SK-N-SH (cell line): ENCODE results near the gene FAM83F. TPM values are rescaled to one million over a fixed set of nuclear protein-coding genes. Genes with fewer than 3 reads are reported as not detected.

Experiments
- CTCF ChIA-PET: fragments of 300-600, 350-600 bp; formaldehyde crosslinking; extraction: SDS; loops from one replicate; lab custom pipeline; 2021; lab: Yijun Ruan, JAX
- POLR2A ChIA-PET: fragments of 350-600 bp; sonication (Branson Sonifier 250); formaldehyde crosslinking; extraction: SDS; loops from one replicate; lab custom pipeline; 2020; ENCODE audit warnings: antibody characterized with exemption, inconsistent platforms; lab: Yijun Ruan, JAX
- DNase-seq: peaks from one replicate; pipeline ENCODE4 v3.0.0; 2012
- H2AFZ ChIP-seq: fragments of 200-600 bp; sonication (generic); 2 replicates; pipeline ENCODE4 v1.8.1; 2016; ENCODE audit warnings: antibody characterized with exemption, mild to moderate bottlenecking, low read depth
- H3F3A ChIP-seq: fragments of 200-600 bp; sonication (generic); replicated peaks from 2 replicates; pipeline ENCODE3; 2016; ENCODE audit warnings: antibody characterized with exemption, mild to moderate bottlenecking; ENCODE audit not compliant: insufficient read depth
- H3K27ac ChIP-seq, 2 experiments: fragments of 200-500 bp in 1 of 2; fragments of 200-600 bp in 1 of 2; sonication (Bioruptor generic) in 1 of 2; sonication (generic), shearing (Covaris generic) in 1 of 2; 2 replicates each; pipeline versions ENCODE4 v1.5.1 to v1.6.1; 2014 to 2016; ENCODE audit warnings: low read depth in 2 of 2, inconsistent platforms in 1 of 2, low read length in 1 of 2, mild to moderate bottlenecking in 1 of 2, mixed read lengths in 1 of 2
- H3K27me3 ChIP-seq: fragments of 200-600 bp; sonication (generic), shearing (Covaris generic); 2 replicates; pipeline ENCODE4 v1.6.1; 2016; ENCODE audit warnings: mixed run types; ENCODE audit not compliant: insufficient read depth
- H3K36me3 ChIP-seq, 2 experiments: fragments of 200-500 bp in 1 of 2; fragments of 200-600 bp in 1 of 2; sonication (Bioruptor generic) in 1 of 2; sonication (generic) in 1 of 2; replicated peaks in 1 of 2; 2 replicates each; pipeline versions ENCODE3 to v1.5.1; 2014 to 2016; ENCODE audit warnings: low read length in 1 of 2, mild to moderate bottlenecking in 1 of 2; ENCODE audit not compliant: insufficient read depth in 2 of 2, control insufficient read depth in 1 of 2
- H3K4me1 ChIP-seq, 2 experiments: fragments of 200-500 bp in 1 of 2; fragments of 200-600 bp in 1 of 2; sonication (Bioruptor generic) in 1 of 2; sonication (generic), shearing (Covaris generic) in 1 of 2; 2 replicates each; pipeline versions ENCODE4 v1.5.1 to v1.6.1; 2014 to 2016; ENCODE audit warnings: low read depth in 1 of 2, low read length in 1 of 2, mixed run types in 1 of 2; ENCODE audit not compliant: insufficient read depth in 2 of 2, control insufficient read depth in 1 of 2
- H3K4me2 ChIP-seq: fragments of 200-600 bp; sonication (generic), shearing (Covaris generic); 2 replicates; pipeline ENCODE4 v1.6.1; 2017; ENCODE audit warnings: mixed run types
- H3K4me3 ChIP-seq, 2 experiments: fragments of 200-500 bp in 1 of 2; fragments of 200-600 bp in 1 of 2; sonication (Bioruptor generic) in 1 of 2; sonication (generic), shearing (Covaris generic) in 1 of 2; 2 replicates each; pipeline versions ENCODE4 v1.5.1 to v1.8.1; 2014 to 2016; ENCODE audit warnings: low read depth in 2 of 2, inconsistent platforms in 1 of 2, low read length in 1 of 2, mild to moderate bottlenecking in 1 of 2, mixed read lengths in 1 of 2, moderate library complexity in 1 of 2
- H3K79me2 ChIP-seq: fragments of 200-600 bp; sonication (generic); 2 replicates; pipeline ENCODE4 v1.8.1; 2017; ENCODE audit warnings: mild to moderate bottlenecking; ENCODE audit not compliant: insufficient read depth
- H3K9ac ChIP-seq: fragments of 200-600 bp; sonication (generic); 2 replicates; pipeline ENCODE4 v1.6.1; 2017; ENCODE audit warnings: mixed run types
- H3K9me2 ChIP-seq: fragments of 200-600 bp; sonication (generic); 2 replicates; pipeline ENCODE4 v1.6.1; 2017; ENCODE audit warnings: mixed run types
- H3K9me3 ChIP-seq: fragments of 200-600 bp; sonication (generic); 2 replicates; pipeline ENCODE4 v1.6.1; 2017; ENCODE audit warnings: mixed run types, mild to moderate bottlenecking, moderate library complexity
- H4K20me1 ChIP-seq: fragments of 200-600 bp; sonication (generic); 2 replicates; pipeline ENCODE4 v1.6.1; 2017; ENCODE audit warnings: mild to moderate bottlenecking, mixed run types; ENCODE audit not compliant: insufficient read depth
- ELF1 ChIP-seq: IDR thresholded peaks from 2 replicates; pipeline ENCODE4 v1.4.0; 2012
- EZH2phosphoT487 ChIP-seq: fragments of 200-600 bp; sonication (generic); IDR thresholded peaks from 2 replicates; pipeline ENCODE4 v1.6.1; 2017; ENCODE audit warnings: low read depth, mixed run types, mild to moderate bottlenecking, antibody characterized with exemption, moderate library complexity, borderline replicate concordance
- FOSL2 ChIP-seq: IDR thresholded peaks from 2 replicates; pipeline ENCODE4 v1.4.0; 2012; ENCODE audit warnings: low read depth, mild to moderate bottlenecking, moderate library complexity, borderline replicate concordance
- FOXJ3 ChIP-seq: sonication (generic); formaldehyde crosslinking; IDR thresholded peaks from 2 replicates; pipeline ENCODE4 v1.5.1; 2020; ENCODE audit warnings: mild to moderate bottlenecking, missing genetic modification reagents
- FOXM1 ChIP-seq: IDR thresholded peaks from 2 replicates; pipeline ENCODE4 v1.4.0; 2012; ENCODE audit warnings: low read depth, mild to moderate bottlenecking
- GABPA ChIP-seq: IDR thresholded peaks from 2 replicates; pipeline ENCODE4 v1.4.0; 2012; ENCODE audit warnings: low read depth, mild to moderate bottlenecking
- GATA2 ChIP-seq: sonication (generic); formaldehyde crosslinking; IDR thresholded peaks from 2 replicates; pipeline ENCODE4 v1.5.0; 2020; ENCODE audit warnings: mild to moderate bottlenecking, missing genetic modification reagents
- JUND ChIP-seq: IDR thresholded peaks from 2 replicates; pipeline ENCODE4 v1.4.0; 2012
- MEF2A ChIP-seq: IDR thresholded peaks from 2 replicates; pipeline ENCODE4 v1.4.0; 2012; ENCODE audit warnings: low read depth, borderline replicate concordance
- PBX3 ChIP-seq: IDR thresholded peaks from 2 replicates; pipeline ENCODE4; 2012
- RAD21 ChIP-seq: IDR thresholded peaks from 2 replicates; pipeline ENCODE4 v1.6.1; 2012; ENCODE audit warnings: mild to moderate bottlenecking, low read length
- RCOR1 ChIP-seq: fragments of 150-350 bp; IDR thresholded peaks from 2 replicates; pipeline ENCODE4 v1.6.1; 2017; ENCODE audit warnings: antibody characterized with exemption, low read length
- REST ChIP-seq: IDR thresholded peaks from 2 replicates; pipeline ENCODE4 v1.6.1; 2012; ENCODE audit warnings: mild to moderate bottlenecking, low read depth, low read length, moderate library complexity
- RFX5 ChIP-seq: IDR thresholded peaks from 2 replicates; pipeline ENCODE4 v1.6.1; 2012; ENCODE audit warnings: mild to moderate bottlenecking, improper control_type of control experiment, low read length
- RXRA ChIP-seq: IDR thresholded peaks from 2 replicates; pipeline ENCODE4 v1.4.0; 2012; ENCODE audit warnings: low read depth, mild to moderate bottlenecking, borderline replicate concordance
- SIN3A ChIP-seq: IDR thresholded peaks from 2 replicates; pipeline ENCODE4 v1.6.1; 2012; ENCODE audit warnings: low read depth, mild to moderate bottlenecking, low read length, moderate library complexity, borderline replicate concordance
- SMC3 ChIP-seq: IDR thresholded peaks from 2 replicates; pipeline ENCODE4 v1.6.1; 2012; ENCODE audit warnings: low read depth, low read length, improper control_type of control experiment
- TAF1 ChIP-seq: IDR thresholded peaks from 2 replicates; pipeline ENCODE4 v1.6.1; 2012; ENCODE audit warnings: low read depth, mild to moderate bottlenecking, low read length, moderate library complexity, borderline replicate concordance
- TCF12 ChIP-seq: IDR thresholded peaks from 2 replicates; pipeline ENCODE4 v1.4.0; 2012
- YY1 ChIP-seq: IDR thresholded peaks from 2 replicates; pipeline ENCODE4 v1.4.0; 2012; ENCODE audit warnings: low read depth, mild to moderate bottlenecking
- WGBS: methylation state at CpG from one replicate; pipeline ENCODE4 v1.1.6; 2017; ENCODE audit warnings: low lambda C conversion rate; 5-methylcytosine and 5-hydroxymethylcytosine counted together
- polyA plus RNA-seq, 3 experiments: library from polyadenylated mRNA; depleted of rRNA; stranded (reverse); fragments of >200 nt; gene quantifications; 2 replicates each; pipeline ENCODE4 v1.2.3, GENCODE V29; 2012
- TF ChIP-seq, protein P1 (sequence below): fragments of 200-600 bp; sonication (generic); IDR thresholded peaks from 2 replicates; pipeline ENCODE4 v1.6.1; 2017; ENCODE audit warnings: antibody characterized with exemption, mild to moderate bottlenecking, moderate library complexity

FAM83F gene
- polyA plus RNA-seq, 1 of the 3 experiments (the other 2 are of a cell fraction) = not detected

- no peaks in the 10 kb centered on the region for H3K79me2 ChIP-seq
- CTCF ChIA-PET = interaction anchor here (1.7 kb wide), 1 partner anchor 20 kb away, joined by 7 read pairs; no protein-coding TSS in a partner anchor
- H3K9me2 ChIP-seq = no peaks in the 10 kb centered on the region
- no peak for DNase-seq
- H3K9me3 ChIP-seq = no peaks in the 10 kb centered on the region
- no peaks in the 10 kb centered on the region for H3K27me3 ChIP-seq
- no peak overlapping the region for H3K9ac ChIP-seq
- POLR2A ChIA-PET = no interaction called here
- 58% methylated on average over 4 of the region's 6 CpGs for WGBS
- no peaks in the 10 kb centered on the region for H3K36me3 ChIP-seq
- H3K4me1 ChIP-seq = peaks cover 0 to 11% of the 10 kb centered on the region in 2 experiments; a peak in 1 of 4 replicates
- H3K4me3 ChIP-seq = no peak overlapping the region
- TF ChIP-seq REST (no peak), ELF1 (no peak), RFX5 (no peak), RXRA (no peak), FOXJ3 (CRISPR knock-in tag) (no peak), YY1 (no peak), MEF2A (no peak), GATA2 (CRISPR knock-in tag) (no peak), FOXM1 (no peak), RCOR1 (no peak), RAD21 (no peak), GABPA (no peak), TCF12 (no peak)
- TF ChIP-seq, protein P1, sequence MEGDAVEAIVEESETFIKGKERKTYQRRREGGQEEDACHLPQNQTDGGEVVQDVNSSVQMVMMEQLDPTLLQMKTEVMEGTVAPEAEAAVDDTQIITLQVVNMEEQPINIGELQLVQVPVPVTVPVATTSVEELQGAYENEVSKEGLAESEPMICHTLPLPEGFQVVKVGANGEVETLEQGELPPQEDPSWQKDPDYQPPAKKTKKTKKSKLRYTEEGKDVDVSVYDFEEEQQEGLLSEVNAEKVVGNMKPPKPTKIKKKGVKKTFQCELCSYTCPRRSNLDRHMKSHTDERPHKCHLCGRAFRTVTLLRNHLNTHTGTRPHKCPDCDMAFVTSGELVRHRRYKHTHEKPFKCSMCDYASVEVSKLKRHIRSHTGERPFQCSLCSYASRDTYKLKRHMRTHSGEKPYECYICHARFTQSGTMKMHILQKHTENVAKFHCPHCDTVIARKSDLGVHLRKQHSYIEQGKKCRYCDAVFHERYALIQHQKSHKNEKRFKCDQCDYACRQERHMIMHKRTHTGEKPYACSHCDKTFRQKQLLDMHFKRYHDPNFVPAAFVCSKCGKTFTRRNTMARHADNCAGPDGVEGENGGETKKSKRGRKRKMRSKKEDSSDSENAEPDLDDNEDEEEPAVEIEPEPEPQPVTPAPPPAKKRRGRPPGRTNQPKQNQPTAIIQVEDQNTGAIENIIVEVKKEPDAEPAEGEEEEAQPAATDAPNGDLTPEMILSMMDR = no peak
- H3K27ac ChIP-seq = no peak overlapping the region
- H4K20me1 ChIP-seq = no peaks in the 10 kb centered on the region
- no peak overlapping the region for H3K4me2 ChIP-seq
- no peak overlapping the region for H2AFZ ChIP-seq
- no peaks in the 10 kb centered on the region for H3F3A ChIP-seq
These were observed 10.1 kb downstream of the FAM83F start for GRCh38 chr22:40004836-40005235.

- no peaks in the 10 kb centered on the region for H3K9me3 ChIP-seq
- H3K4me2 ChIP-seq = no peak overlapping the region
- H3K4me3 ChIP-seq = no peak overlapping the region
- H3K4me1 ChIP-seq = peaks cover 0 to 7% of the 10 kb centered on the region in 2 experiments; a peak in 1 of 4 replicates
- H3K9ac ChIP-seq = no peak overlapping the region
- no peak overlapping the region for H3K27ac ChIP-seq
- no peaks in the 10 kb centered on the region for H4K20me1 ChIP-seq
- H3K36me3 ChIP-seq = no peaks in the 10 kb centered on the region
- no peaks in the 10 kb centered on the region for H3K27me3 ChIP-seq
- no peaks in the 10 kb centered on the region for H3K79me2 ChIP-seq
- 70% methylated on average over 4 of the region's 8 CpGs for WGBS
- no peak overlapping the region for H2AFZ ChIP-seq
- ChIA-PET POLR2A (no interaction called here), CTCF (interaction anchor here (1.7 kb wide), 1 partner anchor 18 kb away, joined by 7 read pairs; no protein-coding TSS in a partner anchor)
- H3K9me2 ChIP-seq = no peaks in the 10 kb centered on the region
- DNase-seq = no peak
- no peaks in the 10 kb centered on the region for H3F3A ChIP-seq
- TF ChIP-seq JUND (no peak), TAF1 (no peak), SIN3A (no peak), SMC3 (no peak), TCF12 (no peak), YY1 (no peak), RCOR1 (no peak), EZH2phosphoT487 (no peak), PBX3 (no peak), FOSL2 (no peak), FOXM1 (no peak)
- TF ChIP-seq, protein P1 = no peak
These were observed 11.9 kb downstream of the FAM83F start for GRCh38 chr22:40006641-40007040.
